HG03066 (cell line): ENCODE measurements around the gene RCN2.

Experiments
- ATAC-seq: cut with Tn5 transposase; IDR thresholded peaks from one replicate; pipeline ENCODE4 v1.9.1; 2021; ENCODE audit warnings: low read depth; ENCODE audit not compliant: unreplicated experiment

RCN2 gene

DNA sequence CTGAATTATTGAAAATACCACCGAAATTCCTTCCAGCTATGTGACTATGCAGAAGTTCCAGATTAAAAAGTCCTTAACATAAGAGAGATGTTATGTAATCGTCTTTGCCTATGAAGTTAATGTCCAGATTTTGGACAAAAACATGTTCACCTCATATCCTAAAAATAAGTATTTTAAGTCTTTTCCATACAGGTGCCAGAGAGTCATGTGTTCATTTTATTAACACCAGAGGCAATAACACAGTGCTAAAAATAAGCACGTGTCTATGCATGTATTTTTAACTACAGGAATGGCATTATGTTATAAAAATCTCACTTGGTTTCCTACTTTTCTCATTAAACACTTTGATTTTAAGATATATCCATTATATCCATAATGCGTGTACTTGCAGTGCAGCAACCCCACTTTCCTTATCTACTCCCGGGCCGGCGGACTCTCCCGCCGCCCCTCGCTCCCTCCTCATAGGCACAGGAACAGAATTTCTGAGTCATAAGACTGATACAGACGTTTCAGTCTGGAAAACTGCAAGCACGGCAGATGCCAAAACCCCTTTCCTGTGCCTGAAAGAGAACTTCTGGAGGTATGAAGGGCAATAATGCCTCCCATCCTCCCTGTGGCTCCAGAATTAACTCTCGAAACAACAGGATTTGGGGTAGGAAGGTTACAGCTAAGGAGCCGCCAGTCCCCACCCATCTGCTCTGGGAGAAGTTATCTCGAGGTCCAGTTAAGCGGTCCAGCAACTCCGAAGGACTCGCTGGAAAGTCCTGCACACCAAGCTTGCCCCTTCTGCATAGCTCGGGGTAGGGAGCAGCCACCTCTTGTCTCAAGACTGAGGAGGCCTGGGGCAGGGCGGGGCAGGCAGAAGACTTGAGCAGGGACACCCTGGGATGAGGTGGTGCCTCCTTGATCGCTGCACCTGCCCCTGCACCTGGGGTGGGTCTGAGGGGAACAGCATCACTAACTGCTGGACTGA, 41.1 kb downstream of the RCN2 start:
- ATAC-seq, result no peak

- no peak for ATAC-seq
Measured at GRCh38 chr15:76973362-76973743, 41.8 kb downstream of the RCN2 start.

DNA sequence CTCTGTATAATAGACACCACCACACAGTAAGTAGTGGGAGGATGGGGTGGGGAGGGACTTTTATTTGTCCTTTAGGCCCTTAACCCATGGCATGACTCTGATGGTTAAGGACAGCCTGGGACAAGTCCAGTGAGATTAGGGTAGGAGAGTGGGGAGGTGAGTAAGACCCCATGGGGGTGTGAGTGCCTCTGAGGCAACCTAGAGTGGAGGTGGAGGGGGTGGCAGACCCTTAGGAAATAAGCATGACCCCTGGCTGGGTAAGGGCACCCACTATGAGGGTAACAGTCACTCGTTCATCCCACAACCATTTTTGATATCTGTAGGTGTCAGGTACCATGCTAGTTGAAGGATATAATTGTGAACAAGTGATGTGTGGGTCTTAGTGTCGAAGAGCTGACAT, 42.4 kb downstream of the RCN2 start:
- ATAC-seq, result no peak

GRCh38 chr15:76974456-76975036, 43.0 kb downstream of the RCN2 start:
- ATAC-seq, result no peak

- no peak for ATAC-seq
Measured at GRCh38 chr15:76976141-76976540, 44.6 kb downstream of the RCN2 start.

GRCh38 chr15:76976572-76977270, 45.2 kb downstream of the RCN2 start:
- no peak for ATAC-seq

DNA sequence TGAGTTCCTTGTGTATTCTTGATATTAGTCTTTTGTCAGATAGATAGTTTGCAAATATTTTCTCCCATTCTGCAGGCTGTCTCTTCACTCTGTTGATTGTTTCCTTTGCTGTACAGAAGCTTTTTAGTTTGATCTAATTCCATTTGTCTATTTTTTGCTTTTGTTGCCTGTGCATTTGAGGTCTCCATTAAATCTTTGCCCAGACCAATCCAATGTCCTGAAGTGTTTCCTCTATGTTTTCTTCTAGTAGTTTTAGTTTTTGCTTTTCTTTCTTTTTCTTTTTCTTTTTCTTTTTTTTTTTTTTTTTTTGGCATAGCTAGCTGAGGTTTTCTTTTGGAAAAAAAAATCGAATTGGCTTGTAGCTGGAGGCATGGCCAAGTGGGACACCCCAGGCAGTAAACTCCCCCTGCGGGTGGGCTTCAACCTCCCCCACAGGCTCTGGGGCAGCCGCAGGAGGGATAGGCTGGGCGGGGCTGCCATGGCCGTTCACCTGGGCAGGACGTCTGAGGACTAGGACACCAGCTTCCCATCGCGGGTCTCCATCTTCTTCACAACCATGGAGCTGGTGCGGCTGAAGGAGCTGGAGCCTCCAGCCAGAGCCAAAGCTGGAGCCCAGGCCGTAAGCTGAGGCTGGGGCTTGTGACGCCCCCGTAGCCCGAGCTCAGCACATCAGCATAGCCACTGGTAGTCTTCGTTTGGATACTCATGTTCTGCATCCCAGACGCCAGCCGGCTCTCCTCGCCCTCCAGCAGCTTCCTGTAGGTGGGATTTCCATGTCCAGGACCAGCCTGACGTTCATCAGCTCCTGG, 47.2 kb downstream of the RCN2 start:
- no peak for ATAC-seq

DNA sequence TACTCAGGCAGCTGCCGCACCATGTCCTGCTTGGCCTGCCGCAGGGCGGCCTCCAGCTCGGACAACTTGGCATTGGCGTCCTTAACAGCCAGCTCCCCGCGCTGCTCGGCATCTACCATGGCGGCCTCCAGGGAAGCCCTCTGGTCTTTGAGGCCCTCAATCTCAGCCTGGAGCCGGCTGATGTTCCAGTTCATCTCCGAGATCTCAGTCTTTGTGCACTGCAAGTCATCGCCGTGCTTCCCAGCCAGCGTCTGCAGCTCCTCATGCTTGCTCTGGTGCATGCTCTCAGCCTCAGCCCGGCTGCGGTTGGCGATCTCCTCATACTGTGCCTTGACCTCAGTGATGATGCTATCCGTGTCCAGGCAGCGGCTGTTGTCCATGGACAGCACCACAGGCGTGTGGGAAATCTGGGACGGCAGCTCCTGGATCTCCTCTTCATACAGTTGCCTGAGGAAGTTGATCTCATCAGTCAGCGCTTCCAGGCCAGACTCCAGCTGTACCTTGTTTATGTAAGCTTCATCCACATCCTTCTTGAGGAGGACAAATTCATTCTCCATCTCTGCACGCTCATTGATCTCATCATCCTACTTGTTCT, 47.9 kb downstream of the RCN2 start:
- ATAC-seq, result no peak

DNA sequence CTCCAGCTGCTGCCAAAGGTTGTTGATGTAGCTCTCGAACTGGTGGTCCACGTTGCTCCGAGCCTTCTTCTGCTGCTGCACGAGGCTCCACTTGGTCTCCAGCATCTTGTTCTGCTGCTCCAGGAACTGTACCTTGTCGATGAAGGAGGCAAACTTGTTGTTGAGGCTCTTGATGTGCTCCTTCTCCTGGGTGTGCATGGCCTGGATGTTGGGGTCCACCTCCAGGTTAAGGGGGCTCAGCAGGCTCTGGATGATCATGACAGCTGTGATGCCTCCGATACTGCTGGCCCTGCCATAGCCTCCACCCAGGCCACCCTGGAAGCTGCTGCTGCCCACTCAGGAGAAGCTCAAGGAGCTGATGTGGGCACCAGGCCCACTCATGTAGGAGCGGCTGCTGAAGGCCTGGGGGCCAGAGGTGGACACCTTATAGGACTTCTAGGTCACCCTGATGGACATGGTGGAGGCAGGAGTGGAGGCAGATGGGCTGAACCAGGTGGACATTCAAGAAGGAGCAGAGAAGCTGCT, 48.5 kb downstream of the RCN2 start:
- no peak for ATAC-seq

GRCh38 chr15:76982356-76982755, 50.8 kb downstream of the RCN2 start:
- no peak for ATAC-seq

GRCh38 chr15:76982756-76983155, 51.2 kb downstream of the RCN2 start:
- no peak for ATAC-seq

DNA sequence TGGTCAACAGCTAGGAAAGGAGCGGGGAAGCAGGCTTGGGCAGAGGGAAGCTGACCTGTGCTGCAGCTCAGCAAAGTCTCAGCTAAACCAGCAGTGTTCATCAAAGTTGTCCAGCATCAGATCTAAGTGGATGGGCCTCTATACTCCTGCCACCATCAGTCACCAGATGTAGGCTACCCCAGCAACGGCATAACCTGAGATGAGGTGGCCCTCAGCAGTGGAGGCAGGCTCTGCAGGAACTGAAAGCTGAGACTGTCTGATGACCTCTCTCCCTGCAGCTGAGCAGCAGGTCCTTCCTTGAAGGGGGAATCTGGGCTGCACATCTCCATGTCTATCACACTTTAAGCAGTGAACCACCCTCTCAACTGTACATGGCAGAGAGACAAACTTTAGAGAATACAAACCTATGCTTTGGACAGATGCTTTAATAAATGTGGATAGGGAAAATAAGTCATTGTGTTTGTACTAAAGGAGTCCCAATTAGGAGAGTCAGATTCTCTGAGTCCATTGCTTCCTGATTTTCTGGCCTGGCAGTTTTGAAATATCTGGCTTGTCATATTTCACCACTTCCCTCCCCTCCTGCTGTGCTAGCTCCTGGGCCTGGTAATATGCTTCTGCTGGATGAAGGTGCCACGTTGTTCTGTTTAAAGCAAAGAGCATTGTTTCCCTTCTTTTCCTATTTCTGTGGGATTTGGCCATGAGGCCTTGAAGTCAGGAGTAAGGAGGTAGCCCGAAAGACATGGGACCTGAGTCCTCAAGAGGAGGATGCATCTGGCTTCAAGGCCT, 52.2 kb downstream of the RCN2 start:
- ATAC-seq, result no peak

DNA sequence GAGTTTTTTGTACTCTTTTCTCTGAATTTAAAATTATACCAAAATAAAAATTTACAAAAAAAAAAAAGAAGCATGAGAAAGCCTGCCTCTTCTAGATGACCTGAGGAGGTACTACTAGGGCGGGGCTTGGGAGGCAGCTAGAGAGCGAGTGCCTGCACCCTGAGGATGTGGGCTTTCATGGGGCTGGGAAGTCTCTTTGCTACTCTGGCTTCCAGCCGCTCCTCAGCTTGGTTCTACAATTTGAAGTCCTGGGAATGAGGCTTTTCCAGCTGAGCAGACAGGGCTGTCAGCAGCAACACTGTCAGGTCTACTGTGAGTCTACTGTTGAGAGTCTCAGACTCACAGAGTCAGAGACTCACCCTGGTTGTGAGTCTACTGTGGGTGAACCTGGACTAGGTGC, 55.2 kb downstream of the RCN2 start:
- ATAC-seq, result no peak

- ATAC-seq, result no peak
Measured at GRCh38 chr15:76987276-76987675, 55.7 kb downstream of the RCN2 start.

- ATAC-seq, result peak; percentile 75
Measured at GRCh38 chr15:76987896-76988860, 56.6 kb downstream of the RCN2 start.

GRCh38 chr15:76988867-76989780, 57.6 kb downstream of the RCN2 start:
- ATAC-seq, result no peak

GRCh38 chr15:76991048-76991447, 59.5 kb downstream of the RCN2 start:
- no peak for ATAC-seq
